ENCODE measurements around the gene TEX101.

TEX101 gene

GRCh38 chr19:43447655-43448054 lies 33.0 kb downstream of the TEX101 start:
- H3K4me1 ChIP-seq (ENCODE audit: control insufficient read depth, insufficient read depth, low read length): peaks cover 4% of the 10 kb centered on the region
- H3K27ac ChIP-seq (ENCODE audit: low read length): no peak overlapping the region
- H3K36me3 ChIP-seq (ENCODE audit: control insufficient read depth in 2 of 2, insufficient read depth in 2 of 2, low read length in 2 of 2): no peaks in the 10 kb centered on the region
- no peaks in the 10 kb centered on the region for H3K9me3 ChIP-seq (ENCODE audit: control insufficient read depth in 2 of 2, low read length in 2 of 2)
- no peak overlapping the region for H3K4me3 ChIP-seq (ENCODE audit: low read length in 2 of 2)
- H3K9ac ChIP-seq (ENCODE audit: low read length in 2 of 2): no peak overlapping the region
- H3K27me3 ChIP-seq (ENCODE audit: control insufficient read depth in 1 of 2, insufficient read depth in 2 of 2, low read length in 2 of 2): no peaks in the 10 kb centered on the region

DNA sequence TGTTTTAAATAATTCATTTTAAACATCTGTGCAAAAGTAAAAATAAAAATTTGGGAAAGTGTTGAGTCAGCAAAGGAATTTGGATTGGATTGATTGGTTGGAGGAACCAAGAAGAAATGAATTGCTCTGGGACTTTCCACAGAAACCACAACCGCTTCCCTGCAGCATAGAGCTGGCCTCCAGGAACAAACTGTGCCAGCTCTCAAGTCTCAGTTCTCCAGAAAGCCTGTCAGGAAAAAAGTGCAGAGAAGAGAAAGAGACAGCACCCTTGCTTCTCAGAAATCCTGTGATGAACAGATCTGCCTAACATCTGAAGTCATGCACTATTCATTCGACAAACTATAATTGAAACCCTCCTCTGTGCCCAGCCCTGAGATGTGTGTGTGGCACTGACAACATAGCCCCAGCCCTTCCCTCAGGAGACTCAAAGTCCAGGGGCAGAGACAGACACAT lies 35.9 kb downstream of the TEX101 start:
- Histone ChIP-seq H3K36me3 (ENCODE audit: control insufficient read depth in 2 of 2, insufficient read depth in 2 of 2, low read length in 2 of 2) (no peaks in the 10 kb centered on the region), H3K27me3 (ENCODE audit: control insufficient read depth in 1 of 2, insufficient read depth in 2 of 2, low read length in 2 of 2) (no peaks in the 10 kb centered on the region), H3K4me1 (ENCODE audit: control insufficient read depth, insufficient read depth, low read length) (peaks cover 4% of the 10 kb centered on the region), H3K27ac (ENCODE audit: low read length) (no peak overlapping the region), H3K9me3 (ENCODE audit: control insufficient read depth in 2 of 2, low read length in 2 of 2) (no peaks in the 10 kb centered on the region), H3K9ac (ENCODE audit: low read length in 2 of 2) (no peak overlapping the region), H3K4me3 (ENCODE audit: low read length in 2 of 2) (no peak overlapping the region)

DNA sequence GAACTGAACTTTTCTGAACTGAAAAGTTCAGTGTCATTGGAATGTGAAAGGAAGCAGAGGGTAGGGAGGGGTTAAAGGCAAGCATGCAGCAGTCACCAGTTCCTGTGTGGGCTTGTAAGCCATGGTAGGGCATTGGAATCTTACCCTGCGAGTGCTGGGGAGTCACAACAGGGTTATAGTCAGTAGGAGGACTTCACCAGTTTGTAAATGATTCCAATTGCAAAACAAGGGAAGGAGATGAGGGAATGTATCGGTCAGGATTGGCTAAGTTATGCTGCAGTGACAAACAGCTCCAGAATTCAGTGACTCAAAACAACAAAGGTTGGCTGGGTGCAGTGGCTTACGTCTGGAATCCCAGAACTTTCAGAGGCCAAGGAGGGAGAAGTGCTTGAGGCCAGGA lies 37.9 kb downstream of the TEX101 start:
- Histone ChIP-seq H3K9ac (ENCODE audit: low read length in 2 of 2) (no peak overlapping the region), H3K9me3 (ENCODE audit: control insufficient read depth in 2 of 2, low read length in 2 of 2) (no peaks in the 10 kb centered on the region), H3K4me3 (ENCODE audit: low read length in 2 of 2) (no peak overlapping the region), H3K27me3 (ENCODE audit: control insufficient read depth in 1 of 2, insufficient read depth in 2 of 2, low read length in 2 of 2) (no peaks in the 10 kb centered on the region), H3K4me1 (ENCODE audit: control insufficient read depth, insufficient read depth, low read length) (no peaks in the 10 kb centered on the region), H3K36me3 (ENCODE audit: control insufficient read depth in 2 of 2, insufficient read depth in 2 of 2, low read length in 2 of 2) (no peaks in the 10 kb centered on the region), H3K27ac (ENCODE audit: low read length) (no peak overlapping the region)

- H3K9me3 ChIP-seq (ENCODE audit: control insufficient read depth in 2 of 2, low read length in 2 of 2): no peaks in the 10 kb centered on the region
- H3K9ac ChIP-seq (ENCODE audit: low read length in 2 of 2): no peak overlapping the region
- no peak overlapping the region for H3K27ac ChIP-seq (ENCODE audit: low read length)
Observed at GRCh38 chr19:43454031-43454430, 39.3 kb downstream of the TEX101 start.

DNA sequence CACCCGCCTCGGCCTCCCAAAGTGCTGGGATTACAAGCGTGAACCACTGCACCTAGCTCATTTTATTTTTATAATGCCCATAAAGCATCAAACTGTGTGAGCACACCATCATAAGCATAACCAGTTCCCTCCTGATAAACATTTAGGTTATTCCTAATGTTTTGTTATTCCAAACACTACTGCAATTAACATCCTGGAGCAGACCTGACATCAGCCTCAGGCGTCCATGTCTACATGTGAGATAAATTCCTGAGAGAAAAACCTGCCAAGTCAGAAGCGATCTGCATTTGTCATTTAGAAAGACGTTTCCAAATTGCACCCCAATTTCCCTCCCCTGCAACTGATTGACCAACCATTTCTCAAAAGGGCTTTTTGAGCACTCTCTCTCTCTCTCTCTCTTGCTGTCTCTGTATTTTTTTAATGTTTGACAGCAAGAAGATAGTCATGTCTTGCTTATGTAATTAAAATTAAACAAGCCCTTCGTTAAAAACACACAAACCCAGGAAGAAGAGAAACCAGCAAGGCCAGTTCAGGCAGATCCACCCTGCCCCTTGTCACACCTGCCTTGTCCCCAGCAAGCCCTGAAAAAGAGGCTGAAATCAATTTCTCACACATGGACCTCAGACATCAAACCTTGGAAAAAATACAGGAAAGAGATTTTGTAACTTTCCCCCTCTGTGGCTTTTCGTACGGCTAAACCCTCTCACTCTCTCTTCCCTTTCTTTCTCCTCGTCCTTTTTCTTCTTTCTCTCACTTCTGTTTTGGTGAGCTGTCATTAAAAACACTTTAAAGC lies 40.8 kb downstream of the TEX101 start:
- H3K4me1 ChIP-seq (ENCODE audit: control insufficient read depth, insufficient read depth, low read length): no peaks in the 10 kb centered on the region
- no peaks in the 10 kb centered on the region for H3K27me3 ChIP-seq (ENCODE audit: control insufficient read depth in 1 of 2, insufficient read depth in 2 of 2, low read length in 2 of 2)
- H3K9me3 ChIP-seq (ENCODE audit: control insufficient read depth in 2 of 2, low read length in 2 of 2): no peaks in the 10 kb centered on the region
- peak overlapping the region in 1 of 2 donors; percentile 6 for H3K9ac ChIP-seq (ENCODE audit: low read length in 2 of 2)
- H3K4me3 ChIP-seq (ENCODE audit: low read length in 2 of 2): no peak overlapping the region
- no peak overlapping the region for H3K27ac ChIP-seq (ENCODE audit: low read length)
- H3K36me3 ChIP-seq (ENCODE audit: control insufficient read depth in 2 of 2, insufficient read depth in 2 of 2, low read length in 2 of 2): no peaks in the 10 kb centered on the region

More at GRCh38 chr19:43454031-43454430, 39.3 kb downstream of the TEX101 start:
- no peaks in the 10 kb centered on the region for H3K36me3 ChIP-seq (ENCODE audit: control insufficient read depth in 2 of 2, insufficient read depth in 2 of 2, low read length in 2 of 2)
- no peaks in the 10 kb centered on the region for H3K4me1 ChIP-seq (ENCODE audit: control insufficient read depth, insufficient read depth, low read length)
- no peaks in the 10 kb centered on the region for H3K27me3 ChIP-seq (ENCODE audit: control insufficient read depth in 1 of 2, insufficient read depth in 2 of 2, low read length in 2 of 2)
- no peak overlapping the region for H3K4me3 ChIP-seq (ENCODE audit: low read length in 2 of 2)

DNA sequence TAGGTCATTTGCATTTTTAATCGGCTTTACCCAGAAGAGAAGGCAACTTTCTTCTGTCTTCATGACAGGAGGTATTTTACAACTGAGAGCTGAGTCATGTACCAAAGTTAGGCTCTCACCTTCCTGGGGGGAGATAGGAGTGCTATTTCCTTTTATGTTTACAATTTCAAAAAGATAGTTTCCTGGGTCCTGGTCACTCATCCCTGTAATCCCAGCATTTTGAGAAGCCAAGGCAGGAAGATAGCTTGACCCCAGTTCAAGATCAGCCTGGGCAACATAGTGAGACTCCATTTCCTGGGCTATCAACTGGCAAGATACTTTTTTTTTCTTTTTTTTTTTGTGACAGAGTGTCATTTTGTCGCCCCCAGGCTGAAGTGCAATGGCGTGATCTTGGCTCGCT lies 43.1 kb downstream of the TEX101 start:
- H3K36me3 ChIP-seq (ENCODE audit: control insufficient read depth in 2 of 2, insufficient read depth in 2 of 2, low read length in 2 of 2): no peaks in the 10 kb centered on the region
- peaks cover 2% of the 10 kb centered on the region for H3K4me1 ChIP-seq (ENCODE audit: control insufficient read depth, insufficient read depth, low read length)
- H3K4me3 ChIP-seq (ENCODE audit: low read length in 2 of 2): no peak overlapping the region
- no peak overlapping the region for H3K9ac ChIP-seq (ENCODE audit: low read length in 2 of 2)
- H3K9me3 ChIP-seq (ENCODE audit: control insufficient read depth in 2 of 2, low read length in 2 of 2): no peaks in the 10 kb centered on the region
- H3K27ac ChIP-seq (ENCODE audit: low read length): no peak overlapping the region
- no peaks in the 10 kb centered on the region for H3K27me3 ChIP-seq (ENCODE audit: control insufficient read depth in 1 of 2, insufficient read depth in 2 of 2, low read length in 2 of 2)

- H3K36me3 ChIP-seq (ENCODE audit: control insufficient read depth in 2 of 2, insufficient read depth in 2 of 2, low read length in 2 of 2): no peaks in the 10 kb centered on the region
- no peaks in the 10 kb centered on the region for H3K27me3 ChIP-seq (ENCODE audit: control insufficient read depth in 1 of 2, insufficient read depth in 2 of 2, low read length in 2 of 2)
- no peaks in the 10 kb centered on the region for H3K9me3 ChIP-seq (ENCODE audit: control insufficient read depth in 2 of 2, low read length in 2 of 2)
- no peak overlapping the region for H3K4me3 ChIP-seq (ENCODE audit: low read length in 2 of 2)
- H3K27ac ChIP-seq (ENCODE audit: low read length): no peak overlapping the region
- H3K9ac ChIP-seq (ENCODE audit: low read length in 2 of 2): no peak overlapping the region
- peaks cover 14% of the 10 kb centered on the region for H3K4me1 ChIP-seq (ENCODE audit: control insufficient read depth, insufficient read depth, low read length)
Observed at GRCh38 chr19:43460362-43461016, 45.8 kb downstream of the TEX101 start.

- Histone ChIP-seq H3K4me3 (ENCODE audit: low read length in 2 of 2) (no peak overlapping the region), H3K27ac (ENCODE audit: low read length) (no peak overlapping the region), H3K9me3 (ENCODE audit: control insufficient read depth in 2 of 2, low read length in 2 of 2) (no peaks in the 10 kb centered on the region), H3K9ac (ENCODE audit: low read length in 2 of 2) (no peak overlapping the region), H3K27me3 (ENCODE audit: control insufficient read depth in 1 of 2, insufficient read depth in 2 of 2, low read length in 2 of 2) (no peaks in the 10 kb centered on the region), H3K36me3 (ENCODE audit: control insufficient read depth in 2 of 2, insufficient read depth in 2 of 2, low read length in 2 of 2) (no peaks in the 10 kb centered on the region), H3K4me1 (ENCODE audit: control insufficient read depth, insufficient read depth, low read length) (peaks cover 16% of the 10 kb centered on the region)
Observed at GRCh38 chr19:43461303-43461702, 46.6 kb downstream of the TEX101 start.

DNA sequence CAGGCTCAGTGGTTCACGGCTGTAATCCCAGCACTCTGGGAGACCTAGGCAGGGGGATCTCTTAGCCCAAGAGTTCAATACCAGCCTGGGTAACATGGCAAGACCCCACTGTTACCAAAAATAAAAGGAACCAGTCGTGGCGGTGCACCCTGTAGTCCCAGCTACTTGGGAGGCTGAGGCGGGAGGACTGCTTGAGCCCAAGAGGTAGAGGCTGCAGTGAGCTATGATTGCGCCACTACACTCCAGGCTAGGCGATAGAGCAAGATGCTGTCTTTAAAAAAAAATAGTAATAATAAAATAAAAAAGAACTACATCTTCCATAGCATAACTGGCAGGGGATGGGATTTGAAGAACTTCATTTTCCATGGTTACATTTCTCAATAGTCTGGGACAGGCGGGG lies 47.7 kb downstream of the TEX101 start:
- no peaks in the 10 kb centered on the region for H3K36me3 ChIP-seq (ENCODE audit: control insufficient read depth in 2 of 2, insufficient read depth in 2 of 2, low read length in 2 of 2)
- H3K4me1 ChIP-seq (ENCODE audit: control insufficient read depth, insufficient read depth, low read length): peaks cover 16% of the 10 kb centered on the region
- peak overlapping the region in 1 of 2 donors; percentile 92 for H3K4me3 ChIP-seq (ENCODE audit: low read length in 2 of 2)
- no peaks in the 10 kb centered on the region for H3K9me3 ChIP-seq (ENCODE audit: control insufficient read depth in 2 of 2, low read length in 2 of 2)
- H3K27ac ChIP-seq (ENCODE audit: low read length): no peak overlapping the region
- no peaks in the 10 kb centered on the region for H3K27me3 ChIP-seq (ENCODE audit: control insufficient read depth in 1 of 2, insufficient read depth in 2 of 2, low read length in 2 of 2)
- no peak overlapping the region for H3K9ac ChIP-seq (ENCODE audit: low read length in 2 of 2)

DNA sequence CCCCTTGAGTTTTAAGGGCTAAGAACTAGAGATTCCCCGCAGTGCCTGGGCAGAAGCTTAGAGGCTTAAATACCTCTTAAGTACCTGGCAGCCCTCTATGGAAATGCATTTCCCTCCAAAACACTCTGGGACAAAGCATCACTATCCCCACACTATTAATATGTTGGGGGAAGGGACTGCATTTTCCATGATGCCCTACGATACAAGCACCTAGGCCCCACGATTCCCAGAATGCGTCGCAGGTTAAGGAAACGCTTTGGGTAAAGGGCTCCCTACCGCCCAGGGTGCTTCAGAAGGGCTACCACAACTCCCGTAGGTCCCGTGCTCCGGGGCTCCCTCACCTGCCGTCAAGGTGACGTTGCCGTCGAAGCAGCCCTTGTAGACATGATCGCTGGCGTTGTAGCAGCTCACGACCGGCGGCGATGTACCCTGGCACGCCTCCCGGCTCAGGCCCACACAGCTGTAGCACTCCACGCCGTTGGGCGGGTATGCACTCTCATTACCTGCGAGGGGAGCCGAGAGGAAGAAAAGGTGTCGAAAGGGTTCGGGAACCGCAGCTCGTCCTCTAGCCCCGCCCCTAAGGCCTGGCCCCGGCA lies 48.2 kb downstream of the TEX101 start:
- Histone ChIP-seq H3K4me3 (ENCODE audit: low read length in 2 of 2) (peak overlapping the region; percentile 92 to 94), H3K9ac (ENCODE audit: low read length in 2 of 2) (peak overlapping the region; percentile 42 to 54), H3K36me3 (ENCODE audit: control insufficient read depth in 2 of 2, insufficient read depth in 2 of 2, low read length in 2 of 2) (no peaks in the 10 kb centered on the region), H3K27me3 (ENCODE audit: control insufficient read depth in 1 of 2, insufficient read depth in 2 of 2, low read length in 2 of 2) (no peaks in the 10 kb centered on the region), H3K27ac (ENCODE audit: low read length) (peak overlapping the region; percentile 55), H3K4me1 (ENCODE audit: control insufficient read depth, insufficient read depth, low read length) (peaks cover 16% of the 10 kb centered on the region), H3K9me3 (ENCODE audit: control insufficient read depth in 2 of 2, low read length in 2 of 2) (no peaks in the 10 kb centered on the region)

Data from stomach smooth muscle (tissue), 2 donors.